NCI-H510A (cell line): ENCODE data around the gene LIN7B.

ENCODE experiments used
- DNase-seq: peaks from one replicate; lab custom pipeline; 2025; lab: John Stamatoyannopoulos, UW

Gene LIN7B

GRCh38 chr19:49165865-49166301 is 51.7 kb downstream of the LIN7B start:
- DNase-seq, result no peak

- no peak for DNase-seq
Observed at GRCh38 chr19:49167857-49168409, 53.8 kb downstream of the LIN7B start.
